Measurements from ENCODE around the gene LIFR. TPM values are rescaled to one million over a fixed set of nuclear protein-coding genes. Genes with fewer than 3 reads are reported as not detected.
"Not testable (repeated sequence)": the region's sequence is repeated elsewhere in the genome, so short reads cannot be mapped to it uniquely, and the experiment has no call there.

LIFR gene
- total and polyA plus RNA-seq, 8 donors, result 52.6 to 218 (median 194) TPM

- Histone ChIP-seq H3K36me3 (peaks cover 0 to 1% of the 10 kb centered on the region in 2 donors), H3K4me1 (peaks cover 0 to 7% of the 10 kb centered on the region in 2 donors), H3K27me3 (no peaks in the 10 kb centered on the region), H3K4me3 (no peak overlapping the region), H3K27ac (no peak overlapping the region), H3K9me3 (no peaks in the 10 kb centered on the region)
- ATAC-seq (no peak), DNase-seq (no peak)
- no peak for TF ChIP-seq CTCF (IDR thresholded peaks at IDR 0.05)
- intact Hi-C loops (cut with DNase I), result no loop called here
Measured at GRCh38 chr5:38527475-38527874, 29.0 kb downstream of the LIFR start.

GRCh38 chr5:38524022-38524421 is 32.4 kb downstream of the LIFR start:
- Histone ChIP-seq H3K36me3 (peaks cover 0 to 18% of the 10 kb centered on the region in 2 donors), H3K27ac (no peak overlapping the region), H3K4me3 (no peak overlapping the region), H3K27me3 (no peaks in the 10 kb centered on the region), H3K4me1 (peaks cover 0 to 3% of the 10 kb centered on the region in 2 donors), H3K9me3 (no peaks in the 10 kb centered on the region)
- ATAC-seq (no peak), DNase-seq (no peak)
- no peak for TF ChIP-seq CTCF (IDR thresholded peaks at IDR 0.05)
- intact Hi-C loops (cut with DNase I), result no loop called here

- intact Hi-C loops (cut with DNase I), result no loop called here
- Histone ChIP-seq H3K27me3 (no peaks in the 10 kb centered on the region), H3K4me3 (no peak overlapping the region), H3K27ac (no peak overlapping the region), H3K4me1 (no peaks in the 10 kb centered on the region), H3K36me3 (peaks cover 0 to 22% of the 10 kb centered on the region in 2 donors), H3K9me3 (no peaks in the 10 kb centered on the region)
- no peak for DNase-seq
- no peak for TF ChIP-seq CTCF (IDR thresholded peaks at IDR 0.05)
- no peak for ATAC-seq
Measured at GRCh38 chr5:38519476-38519875, 37.0 kb downstream of the LIFR start.

- ATAC-seq (no peak), DNase-seq (no peak)
- Histone ChIP-seq H3K4me1 (no peaks in the 10 kb centered on the region), H3K9me3 (no peaks in the 10 kb centered on the region), H3K36me3 (peaks cover 0 to 22% of the 10 kb centered on the region in 2 donors), H3K4me3 (no peak overlapping the region), H3K27ac (no peak overlapping the region), H3K27me3 (no peaks in the 10 kb centered on the region)
- intact Hi-C loops (cut with DNase I), result no loop called here
- no peak for TF ChIP-seq CTCF (IDR thresholded peaks at IDR 0.05)
Measured at GRCh38 chr5:38518341-38518740, 38.1 kb downstream of the LIFR start.

- H3K9me3 ChIP-seq; H3K4me1 ChIP-seq; H3K27me3 ChIP-seq; H3K27ac ChIP-seq; ATAC-seq; DNase-seq; intact Hi-C loops (cut with DNase I); H3K4me3 ChIP-seq: not testable (repeated sequence)
- H3K36me3 ChIP-seq, result peaks cover 0 to 12% of the 10 kb centered on the region in 2 donors
Measured at GRCh38 chr5:38516649-38517048, 39.8 kb downstream of the LIFR start.

- H3K4me1 ChIP-seq, result no peaks in the 10 kb centered on the region
- H3K36me3 ChIP-seq, result peaks cover 0 to 4% of the 10 kb centered on the region in 2 donors
- TF ChIP-seq CTCF (IDR thresholded peaks at IDR 0.05), result no peak
- no peaks in the 10 kb centered on the region for H3K9me3 ChIP-seq
- intact Hi-C loops (cut with DNase I), result no loop called here
- no peak overlapping the region for H3K4me3 ChIP-seq
- H3K27me3 ChIP-seq, result no peaks in the 10 kb centered on the region
- no peak overlapping the region for H3K27ac ChIP-seq
- DNase-seq (no peak), ATAC-seq (no peak)
Measured at GRCh38 chr5:38515646-38516045, 40.8 kb downstream of the LIFR start.

Data from left lung (tissue), 10 donors.